Endothelial cell of umbilical vein (primary cell): Measurements from ENCODE around the gene ARRB1. TPM values are rescaled to one million over a fixed set of nuclear protein-coding genes. Genes with fewer than 3 reads are reported as not detected.

Experiments
- BruUV-seq: library from RNA; stranded (reverse); fragments of 400-500 nt; replicated peaks from 2 replicates; lab custom pipeline; 2021; lab: Mats Ljungman, UMichigan
- CTCF ChIA-PET: fragments of 300-600, 350-600 bp; sonication (Branson Sonifier 250); formaldehyde crosslinking; loops from one replicate; lab custom pipeline; 2021; ENCODE audit warnings: antibody characterized with exemption, inconsistent platforms; lab: Charles Lee
- POLR2A ChIA-PET: fragments of 300-600, 350-600 bp; sonication (Branson Sonifier 250); formaldehyde crosslinking; loops from one replicate; lab custom pipeline; 2021; ENCODE audit warnings: antibody characterized with exemption, inconsistent platforms; lab: Charles Lee
- DNase-seq: peaks from one replicate; pipeline ENCODE4 v3.0.0-alpha.2; 2011; ENCODE audit warnings: low read depth, low spot score
- FAIRE-seq: peaks from 2 replicates; lab custom pipeline; 2011; peaks lifted over from hg19 to GRCh38; lab: Jason Lieb, UNC
- H2AFZ ChIP-seq: 2 replicates; pipeline ENCODE4 v1.6.0; 2012; ENCODE audit warnings: low read depth, low read length, control low read depth, inconsistent platforms
- H3K27ac ChIP-seq: 2 replicates; pipeline ENCODE4 v1.5.1; 2011; ENCODE audit warnings: low read depth, mild to moderate bottlenecking, control low read depth, low read length, moderate library complexity; ENCODE audit not compliant: insufficient read depth
- H3K27me3 ChIP-seq, 2 experiments: 2 replicates each; pipeline versions ENCODE4 v1.6.0 to v1.6.1; 2011; ENCODE audit warnings: low read length in 2 of 2, mixed read lengths in 1 of 2; ENCODE audit not compliant: control insufficient read depth in 2 of 2, insufficient read depth in 2 of 2
- H3K36me3 ChIP-seq, 2 experiments: 2 replicates in 1 of 2; 3 replicates in 1 of 2; pipeline ENCODE4 v1.5.1; 2011; ENCODE audit warnings: low read length in 2 of 2, mild to moderate bottlenecking in 1 of 2, moderate library complexity in 1 of 2; ENCODE audit not compliant: control insufficient read depth in 2 of 2, insufficient read depth in 2 of 2; ENCODE audit errors: extremely low read depth in 1 of 2
- H3K4me1 ChIP-seq: 3 replicates; pipeline ENCODE4 v1.5.1; 2011; ENCODE audit warnings: mild to moderate bottlenecking, low read length; ENCODE audit not compliant: control insufficient read depth, insufficient read depth; ENCODE audit errors: extremely low read depth
- H3K4me2 ChIP-seq: 2 replicates; pipeline ENCODE4 v1.6.1; 2011; ENCODE audit warnings: low read length, control low read depth, mixed read lengths; ENCODE audit not compliant: insufficient read depth
- H3K4me3 ChIP-seq, 3 experiments: fragments of 200-600 bp in 1 of 3; sonication (generic), shearing (Covaris generic) in 1 of 3; replicated peaks in 1 of 3; 2 replicates each; pipeline ENCODE4 v1.5.1; 2011 to 2016; ENCODE audit warnings: control low read depth in 3 of 3, low read length in 3 of 3, mild to moderate bottlenecking in 2 of 3, inconsistent platforms in 1 of 3, low read depth in 1 of 3, moderate library complexity in 1 of 3; ENCODE audit not compliant: insufficient read depth in 1 of 3
- H3K79me2 ChIP-seq: 2 replicates; pipeline ENCODE4 v1.6.0; 2012; ENCODE audit warnings: low read length, inconsistent platforms; ENCODE audit not compliant: control insufficient read depth, insufficient read depth
- H3K9ac ChIP-seq: replicated peaks from 2 replicates; pipeline ENCODE3; 2011; ENCODE audit warnings: low read length, control low read depth; ENCODE audit not compliant: insufficient read depth; ENCODE audit errors: extremely low read depth
- H3K9me1 ChIP-seq: replicated peaks from 3 replicates; pipeline ENCODE4 v1.6.0; 2011; ENCODE audit warnings: mild to moderate bottlenecking, low read length; ENCODE audit not compliant: control insufficient read depth, insufficient read depth; ENCODE audit errors: extremely low read depth
- H3K9me3 ChIP-seq: replicated peaks from 2 replicates; pipeline ENCODE4 v1.5.1; 2012; ENCODE audit warnings: low read length, inconsistent platforms; ENCODE audit not compliant: control insufficient read depth, insufficient read depth
- H4K20me1 ChIP-seq: replicated peaks from 2 replicates; pipeline ENCODE3; 2011; ENCODE audit warnings: mild to moderate bottlenecking, low read length; ENCODE audit not compliant: control insufficient read depth, insufficient read depth; ENCODE audit errors: extremely low read depth
- CTCF ChIP-seq, 2 donors: IDR thresholded peaks; 1 replicate in 1 of 2; 2 replicates in 1 of 2; pipeline ENCODE4 v1.5.1; 2011; ENCODE audit warnings: low read length in 2 of 2, mild to moderate bottlenecking in 2 of 2, moderate library complexity in 2 of 2, control low read depth in 1 of 2, inconsistent platforms in 1 of 2, low read depth in 1 of 2; ENCODE audit not compliant: insufficient read depth in 1 of 2; ENCODE audit errors: extremely low read depth in 1 of 2
- EZH2 ChIP-seq: IDR thresholded peaks from 2 replicates; pipeline ENCODE4 v1.6.1; 2012; ENCODE audit warnings: borderline replicate concordance, low read depth, mild to moderate bottlenecking, moderate library complexity, low read length, inconsistent platforms; ENCODE audit not compliant: severe bottlenecking
- FOS ChIP-seq: IDR thresholded peaks from 2 replicates; pipeline ENCODE4 v1.6.1; 2011; ENCODE audit warnings: mild to moderate bottlenecking, low read length, moderate library complexity, borderline replicate concordance; ENCODE audit not compliant: insufficient read depth
- GATA2 ChIP-seq: IDR thresholded peaks from 2 replicates; pipeline ENCODE4 v1.7.0; 2011; ENCODE audit warnings: low read depth, mild to moderate bottlenecking, moderate library complexity, mixed read lengths, low read length; ENCODE audit not compliant: insufficient read length, insufficient read depth
- JUN ChIP-seq: IDR thresholded peaks from 2 replicates; pipeline ENCODE4 v1.6.1; 2011; ENCODE audit warnings: borderline replicate concordance, low read depth; ENCODE audit not compliant: insufficient read length, insufficient read depth
- MAX ChIP-seq: IDR thresholded peaks from 2 replicates; pipeline ENCODE4 v1.6.1; 2011; ENCODE audit not compliant: insufficient read depth, insufficient read length
- MYC ChIP-seq: IDR thresholded peaks from one replicate; pipeline ENCODE4 v1.6.1; 2011; ENCODE audit warnings: mild to moderate bottlenecking, low read depth, low read length
- POLR2A ChIP-seq: IDR thresholded peaks from 2 replicates; pipeline ENCODE4 v1.6.1; 2012; ENCODE audit warnings: low read depth, mild to moderate bottlenecking, control low read depth, low read length
- POLR2AphosphoS5 ChIP-seq: IDR thresholded peaks from 2 replicates; pipeline ENCODE4 v1.6.1; 2012; ENCODE audit warnings: low read depth, mild to moderate bottlenecking, control low read depth, low read length, moderate library complexity; ENCODE audit not compliant: insufficient read depth
- dilution Hi-C: fragments of 300-500 bp; cut with MboI; formaldehyde crosslinking; loops from one replicate; pipeline ENCODE4 v1.15.0; 2019; ENCODE audit warnings: low sequenced_read_pairs; ENCODE audit not compliant: extremely low pct_ligation_motif_present
- intact Hi-C: fragments of 100-400 bp; cut with micrococcal nuclease; formaldehyde crosslinking; loops from one replicate; pipeline ENCODE4 v1.10.0; 2022
- polyA plus RNA-seq, 4 experiments: library from polyadenylated mRNA; depleted of rRNA in 3 of 4; stranded (reverse) in 3 of 4; unstranded in 1 of 4; fragments of >200 nt; gene quantifications; 2 replicates each; pipeline versions ENCODE4 v1.2.1 to v1.2.3, GENCODE V29; 2011 to 2012; ENCODE audit warnings: missing spikeins in 1 of 4
- total RNA-seq: library from RNA; stranded (reverse); gene quantifications from 2 replicates; pipeline ENCODE4 v1.2.3, GENCODE V29; 2021

Gene ARRB1
- total and polyA plus RNA-seq, 2 donors (not counting 3 experiments of a cell fraction or from before 2014, with no cell fraction given) = 63.9 to 92.6 TPM

GRCh38 chr11:75246671-75247350 lies 104.7 kb downstream of the ARRB1 start:
- CTCF ChIA-PET = interaction anchor here (1.3 to 9.5 kb wide), 7 partner anchors 8 to 315 kb away, joined by 4 to 507 read pairs (median 15); no protein-coding TSS in a partner anchor
- H2AFZ ChIP-seq = no peak overlapping the region
- peaks cover 3% of the 10 kb centered on the region for H3K4me1 ChIP-seq
- H3K36me3 ChIP-seq = no peaks in the 10 kb centered on the region
- H3K9me3 ChIP-seq = no peaks in the 10 kb centered on the region
- H4K20me1 ChIP-seq = no peaks in the 10 kb centered on the region
- FAIRE-seq (no peak), DNase-seq (no peak)
- H3K27me3 ChIP-seq = peaks cover 26 to 33% of the 10 kb centered on the region in 2 experiments
- no peak overlapping the region for H3K4me3 ChIP-seq
- H3K9me1 ChIP-seq = no peaks in the 10 kb centered on the region
- H3K9ac ChIP-seq = no peak overlapping the region
- no peak overlapping the region for H3K27ac ChIP-seq
- no TSS peak for BruUV-seq
- dilution Hi-C loops = no loop called here
- intact Hi-C loops = no loop called here
- no peaks in the 10 kb centered on the region for H3K79me2 ChIP-seq
- TF ChIP-seq GATA2 (no peak), CTCF (IDR thresholded peaks at IDR 0.05; ENCODE audit: extremely low read depth in 1 of 2, insufficient read depth in 1 of 2, low read depth in 1 of 2, low read length in 2 of 2) (no peak), FOS (no peak), POLR2A (no peak), JUN (no peak), POLR2AphosphoS5 (no peak), MYC (no peak), MAX (no peak), EZH2 (no peak)
- POLR2A ChIA-PET = no interaction called here
- no peak overlapping the region for H3K4me2 ChIP-seq
